DMS53 treated with DMSO at 0.1 percent for 48 hours (cell line): ENCODE results near the gene IP6K2.

Experiments used
- DNase-seq: peaks from one replicate; lab custom pipeline; 2025; ENCODE audit not compliant: unreplicated experiment; lab: John Stamatoyannopoulos, UW

Gene IP6K2

GRCh38 chr3:48642605-48643004 is 74.4 kb downstream of the IP6K2 start:
- no peak for DNase-seq

GRCh38 chr3:48641396-48641795 is 75.6 kb downstream of the IP6K2 start:
- no peak for DNase-seq

- no peak for DNase-seq
These were observed 76.9 kb downstream of the IP6K2 start for GRCh38 chr3:48639944-48640606.
